Measurements from ENCODE around the gene XYLT1.
A peak's percentile ranks its signal among the peaks of the same experiment; 100 is the strongest.

Gene XYLT1

GRCh38 chr16:17213025-17213424 lies 257.7 kb downstream of the XYLT1 start:
- no peak overlapping the region for H3K27ac ChIP-seq (ENCODE audit: poor library complexity, severe bottlenecking)
- peaks cover 5% of the 10 kb centered on the region for H3K9me3 ChIP-seq (ENCODE audit: severe bottlenecking)
- H3K36me3 ChIP-seq (ENCODE audit: low read depth), result no peaks in the 10 kb centered on the region; the same call in 1 of the 2 replicates
- H3K4me1 ChIP-seq (ENCODE audit: insufficient read depth, poor library complexity, severe bottlenecking), result no peaks in the 10 kb centered on the region
- no peak for DNase-seq (ENCODE audit: low spot score)
- TF ChIP-seq, protein P1, sequence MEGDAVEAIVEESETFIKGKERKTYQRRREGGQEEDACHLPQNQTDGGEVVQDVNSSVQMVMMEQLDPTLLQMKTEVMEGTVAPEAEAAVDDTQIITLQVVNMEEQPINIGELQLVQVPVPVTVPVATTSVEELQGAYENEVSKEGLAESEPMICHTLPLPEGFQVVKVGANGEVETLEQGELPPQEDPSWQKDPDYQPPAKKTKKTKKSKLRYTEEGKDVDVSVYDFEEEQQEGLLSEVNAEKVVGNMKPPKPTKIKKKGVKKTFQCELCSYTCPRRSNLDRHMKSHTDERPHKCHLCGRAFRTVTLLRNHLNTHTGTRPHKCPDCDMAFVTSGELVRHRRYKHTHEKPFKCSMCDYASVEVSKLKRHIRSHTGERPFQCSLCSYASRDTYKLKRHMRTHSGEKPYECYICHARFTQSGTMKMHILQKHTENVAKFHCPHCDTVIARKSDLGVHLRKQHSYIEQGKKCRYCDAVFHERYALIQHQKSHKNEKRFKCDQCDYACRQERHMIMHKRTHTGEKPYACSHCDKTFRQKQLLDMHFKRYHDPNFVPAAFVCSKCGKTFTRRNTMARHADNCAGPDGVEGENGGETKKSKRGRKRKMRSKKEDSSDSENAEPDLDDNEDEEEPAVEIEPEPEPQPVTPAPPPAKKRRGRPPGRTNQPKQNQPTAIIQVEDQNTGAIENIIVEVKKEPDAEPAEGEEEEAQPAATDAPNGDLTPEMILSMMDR (IDR thresholded peaks at IDR 0.05; ENCODE audit: poor library complexity, severe bottlenecking), result no peak
- H3K27me3 ChIP-seq (ENCODE audit: insufficient read depth, poor library complexity, severe bottlenecking), result no peaks in the 10 kb centered on the region
- H3K4me3 ChIP-seq (ENCODE audit: severe bottlenecking), result no peak overlapping the region
- no peak for ATAC-seq (ENCODE audit: low read depth)

- Histone ChIP-seq H3K9me3 (ENCODE audit: severe bottlenecking) (peaks cover 5% of the 10 kb centered on the region), H3K27ac (ENCODE audit: poor library complexity, severe bottlenecking) (no peak overlapping the region), H3K36me3 (ENCODE audit: low read depth) (no peaks in the 10 kb centered on the region; the same call in 1 of the 2 replicates), H3K4me3 (ENCODE audit: severe bottlenecking) (no peak overlapping the region), H3K27me3 (ENCODE audit: insufficient read depth, poor library complexity, severe bottlenecking) (no peaks in the 10 kb centered on the region), H3K4me1 (ENCODE audit: insufficient read depth, poor library complexity, severe bottlenecking) (no peaks in the 10 kb centered on the region)
- ATAC-seq (ENCODE audit: low read depth), result no peak
- no peak for DNase-seq (ENCODE audit: low spot score)
- TF ChIP-seq, protein P1 (IDR thresholded peaks at IDR 0.05; ENCODE audit: poor library complexity, severe bottlenecking), result no peak
Observed at GRCh38 chr16:17212606-17213005, 258.2 kb downstream of the XYLT1 start.

GRCh38 chr16:17211797-17212196 lies 259.0 kb downstream of the XYLT1 start:
- H3K36me3 ChIP-seq (ENCODE audit: low read depth), result no peaks in the 10 kb centered on the region; the same call in 1 of the 2 replicates
- TF ChIP-seq, protein P1 (IDR thresholded peaks at IDR 0.05; ENCODE audit: poor library complexity, severe bottlenecking), result peak; percentile 34
- ATAC-seq (ENCODE audit: low read depth), result peak; percentile 52; the same call in 2 of the 3 replicates
- H3K27me3 ChIP-seq (ENCODE audit: insufficient read depth, poor library complexity, severe bottlenecking), result no peaks in the 10 kb centered on the region
- H3K4me1 ChIP-seq (ENCODE audit: insufficient read depth, poor library complexity, severe bottlenecking), result no peaks in the 10 kb centered on the region
- H3K9me3 ChIP-seq (ENCODE audit: severe bottlenecking), result peaks cover 5% of the 10 kb centered on the region
- no peak overlapping the region for H3K4me3 ChIP-seq (ENCODE audit: severe bottlenecking)
- no peak overlapping the region for H3K27ac ChIP-seq (ENCODE audit: poor library complexity, severe bottlenecking)
- no peak for DNase-seq (ENCODE audit: low spot score)

- ATAC-seq (ENCODE audit: low read depth), result no peak
- Histone ChIP-seq H3K4me1 (ENCODE audit: insufficient read depth, poor library complexity, severe bottlenecking) (no peaks in the 10 kb centered on the region), H3K9me3 (ENCODE audit: severe bottlenecking) (no peaks in the 10 kb centered on the region), H3K4me3 (ENCODE audit: severe bottlenecking) (no peak overlapping the region), H3K36me3 (ENCODE audit: low read depth) (no peaks in the 10 kb centered on the region), H3K27ac (ENCODE audit: poor library complexity, severe bottlenecking) (no peak overlapping the region), H3K27me3 (ENCODE audit: insufficient read depth, poor library complexity, severe bottlenecking) (no peaks in the 10 kb centered on the region)
- TF ChIP-seq, protein P1 (IDR thresholded peaks at IDR 0.05; ENCODE audit: poor library complexity, severe bottlenecking), result no peak
- no peak for DNase-seq (ENCODE audit: low spot score)
Observed at GRCh38 chr16:17206712-17207111, 264.0 kb downstream of the XYLT1 start.

GRCh38 chr16:17205279-17206211 lies 265.2 kb downstream of the XYLT1 start:
- no peak for DNase-seq (ENCODE audit: low spot score)
- Histone ChIP-seq H3K27ac (ENCODE audit: poor library complexity, severe bottlenecking) (no peak overlapping the region), H3K36me3 (ENCODE audit: low read depth) (no peaks in the 10 kb centered on the region), H3K9me3 (ENCODE audit: severe bottlenecking) (no peaks in the 10 kb centered on the region), H3K27me3 (ENCODE audit: insufficient read depth, poor library complexity, severe bottlenecking) (no peaks in the 10 kb centered on the region), H3K4me1 (ENCODE audit: insufficient read depth, poor library complexity, severe bottlenecking) (no peaks in the 10 kb centered on the region), H3K4me3 (ENCODE audit: severe bottlenecking) (no peak overlapping the region)
- TF ChIP-seq, protein P1 (IDR thresholded peaks at IDR 0.05; ENCODE audit: poor library complexity, severe bottlenecking), result no peak
- no peak for ATAC-seq (ENCODE audit: low read depth)
